Stimulated activated CD8-positive, alpha-beta memory T cell treated with anti-CD3 and anti-CD28 coated beads, Interleukin-15, amount 100 ng/mL, for 1 hour (primary cell): ENCODE measurements around the gene PLAAT4.
"Not testable (repeated sequence)": the region's sequence is repeated elsewhere in the genome, so short reads cannot be mapped to it uniquely, and the experiment has no call there.

Source experiments
- DNase-seq: peaks from one replicate; pipeline ENCODE4 v3.0.0-alpha.2; 2020; ENCODE audit warnings: low read depth

PLAAT4 gene

GRCh38 chr11:63543711-63544110 lies 7.1 kb downstream of the PLAAT4 start:
- DNase-seq = no peak

GRCh38 chr11:63547061-63547460 lies 10.5 kb downstream of the PLAAT4 start:
- no peak for DNase-seq

- no peak for DNase-seq
Measured at GRCh38 chr11:63548178-63548577, 11.6 kb downstream of the PLAAT4 start.

GRCh38 chr11:63549411-63549810 lies 12.8 kb downstream of the PLAAT4 start:
- no peak for DNase-seq

- not testable (repeated sequence) for DNase-seq
Measured at GRCh38 chr11:63550156-63550700, 13.6 kb downstream of the PLAAT4 start.

GRCh38 chr11:63551091-63551888 lies 14.7 kb downstream of the PLAAT4 start:
- no peak for DNase-seq

GRCh38 chr11:63551889-63552266 lies 15.3 kb downstream of the PLAAT4 start:
- DNase-seq = no peak

GRCh38 chr11:63552921-63553320 lies 16.3 kb downstream of the PLAAT4 start:
- no peak for DNase-seq

GRCh38 chr11:63553759-63554158 lies 17.2 kb downstream of the PLAAT4 start:
- no peak for DNase-seq

GRCh38 chr11:63554877-63555223 lies 18.2 kb downstream of the PLAAT4 start:
- no peak for DNase-seq

- DNase-seq = no peak
Measured at GRCh38 chr11:63556404-63557013, 19.9 kb downstream of the PLAAT4 start.

GRCh38 chr11:63557570-63557969 lies 21.0 kb downstream of the PLAAT4 start:
- DNase-seq = no peak

- no peak for DNase-seq
Measured at GRCh38 chr11:63558459-63559157, 22.0 kb downstream of the PLAAT4 start.

GRCh38 chr11:63560506-63561180 lies 24.0 kb downstream of the PLAAT4 start:
- no peak for DNase-seq

- DNase-seq = no peak
Measured at GRCh38 chr11:63563201-63564055, 26.8 kb downstream of the PLAAT4 start, which contains the start of gene PLAAT2. Gene PLAAT2 (minus strand): TSS chr11:63563379. CDS start chr11:63563324, 55 bp downstream.

- DNase-seq = no peak
Measured at GRCh38 chr11:63564056-63564774, 27.6 kb downstream of the PLAAT4 start.

- no peak for DNase-seq
Measured at GRCh38 chr11:63564784-63565350, 28.3 kb downstream of the PLAAT4 start.

- no peak for DNase-seq
Measured at GRCh38 chr11:63567044-63567840, 30.6 kb downstream of the PLAAT4 start.

- DNase-seq = no peak
Measured at GRCh38 chr11:63569570-63569969, 33.0 kb downstream of the PLAAT4 start.
